HG02798 (cell line): ENCODE results near the gene PTRH2.
"Not testable (repeated sequence)": the region's sequence is repeated elsewhere in the genome, so short reads cannot be mapped to it uniquely, and the experiment has no call there.

ENCODE experiments used
- ATAC-seq: cut with Tn5 transposase; IDR thresholded peaks from one replicate; pipeline ENCODE4 v1.9.1; 2021; ENCODE audit warnings: mild to moderate bottlenecking; ENCODE audit not compliant: unreplicated experiment, poor library complexity

PTRH2 gene

DNA sequence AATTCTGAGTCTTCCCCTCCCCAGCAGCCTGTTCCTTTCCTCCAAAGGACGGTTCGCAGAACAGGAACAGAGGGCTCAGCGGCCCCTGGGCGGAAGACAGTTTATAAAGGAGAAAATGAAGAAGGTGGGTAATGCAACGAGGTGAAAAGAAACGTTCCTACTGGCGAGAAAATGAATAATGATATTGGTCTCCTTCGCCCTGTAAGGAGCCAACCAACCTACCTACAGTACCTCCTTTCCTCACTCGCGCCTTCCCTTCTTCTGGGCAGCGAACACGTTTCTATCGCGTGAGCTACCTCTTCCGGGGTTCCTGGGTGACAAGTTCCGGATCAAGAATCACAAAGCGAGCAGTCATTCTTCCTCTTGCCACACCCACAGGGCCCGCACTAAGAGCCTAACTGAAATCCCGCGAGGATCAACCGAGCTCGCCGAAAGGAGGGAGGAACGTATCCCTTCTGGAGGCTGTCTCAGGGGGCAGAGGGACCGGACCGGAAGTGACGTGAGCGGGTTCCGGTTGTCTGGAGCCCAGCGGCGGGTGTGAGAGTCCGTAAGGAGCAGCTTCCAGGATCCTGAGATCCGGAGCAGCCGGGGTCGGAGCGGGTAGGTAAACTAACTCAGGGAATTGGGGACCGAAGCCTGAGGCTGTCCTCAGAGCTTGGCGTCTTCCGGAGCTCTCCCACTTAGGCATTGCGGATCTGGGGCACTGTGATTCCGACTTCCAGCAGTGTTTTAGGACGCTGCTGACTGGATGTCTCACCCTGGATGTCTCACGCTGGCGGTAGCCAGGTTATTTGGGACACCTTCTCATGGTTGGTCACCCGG, at the start of gene PTRH2, which contains the start of gene VMP1:
PTRH2 (minus strand) TSS at position 282 of the 822 bp plus-strand sequence. CDS start 9,452 bp downstream, outside the sequence.
VMP1 (plus strand) TSS at position 506 of the 822 bp plus-strand sequence. CDS start 23,793 bp downstream, outside the sequence.
- peak; percentile 97 for ATAC-seq

DNA sequence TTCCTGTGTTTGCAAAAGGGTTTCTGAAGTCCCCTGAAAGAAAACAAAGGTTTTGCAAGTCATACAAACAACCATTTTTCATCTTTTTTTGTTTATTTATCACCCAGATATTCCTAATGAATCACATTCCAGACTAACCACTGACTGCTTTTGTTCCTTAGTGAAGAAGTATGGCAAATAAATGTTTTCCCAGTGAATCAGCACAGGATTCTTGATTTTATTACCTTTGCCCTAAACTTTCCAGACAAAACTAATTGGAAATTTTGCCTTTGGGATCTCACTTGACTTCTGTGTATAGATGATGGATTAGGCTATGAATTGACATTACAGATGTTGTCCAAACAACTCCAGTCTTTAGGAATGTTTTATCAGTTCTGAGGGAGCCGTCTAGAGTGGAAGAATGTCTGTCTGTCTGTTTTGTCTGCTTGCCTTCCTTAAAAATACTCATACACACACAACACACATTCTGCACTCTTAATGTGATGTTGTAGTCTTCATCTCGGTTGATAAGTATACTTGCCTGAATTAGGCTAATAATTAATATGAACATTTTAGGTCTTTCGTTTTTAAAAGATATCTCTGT, 49.1 kb upstream of the PTRH2 start:
- ATAC-seq = no peak

DNA sequence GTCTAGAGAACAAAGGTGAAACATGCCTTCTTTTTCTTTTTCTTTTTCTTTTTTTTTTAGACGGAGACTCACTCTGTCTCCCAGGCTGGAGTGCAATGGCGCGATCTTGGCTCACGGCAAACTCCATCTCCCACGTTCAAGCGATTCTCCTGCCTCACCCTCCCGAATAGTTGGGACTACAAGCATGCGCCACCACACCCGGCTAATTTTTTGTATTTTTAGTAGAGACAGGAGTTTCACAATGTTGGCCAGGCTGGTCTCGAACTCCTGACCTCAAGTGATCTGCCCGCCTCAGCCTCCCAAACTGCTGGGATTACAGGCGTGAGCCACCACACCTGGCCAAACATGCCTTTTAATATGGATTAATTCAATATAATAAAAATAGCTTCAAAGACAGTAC, 47.8 kb upstream of the PTRH2 start:
- not testable (repeated sequence) for ATAC-seq

GRCh38 chr17:59754552-59754951, 47.3 kb upstream of the PTRH2 start:
- no peak for ATAC-seq

GRCh38 chr17:59753522-59754467, 46.6 kb upstream of the PTRH2 start:
- peak; percentile 59 for ATAC-seq

- ATAC-seq = no peak
These were observed 45.7 kb upstream of the PTRH2 start for GRCh38 chr17:59752922-59753321.

GRCh38 chr17:59752446-59752845, 45.2 kb upstream of the PTRH2 start:
- no peak for ATAC-seq

DNA sequence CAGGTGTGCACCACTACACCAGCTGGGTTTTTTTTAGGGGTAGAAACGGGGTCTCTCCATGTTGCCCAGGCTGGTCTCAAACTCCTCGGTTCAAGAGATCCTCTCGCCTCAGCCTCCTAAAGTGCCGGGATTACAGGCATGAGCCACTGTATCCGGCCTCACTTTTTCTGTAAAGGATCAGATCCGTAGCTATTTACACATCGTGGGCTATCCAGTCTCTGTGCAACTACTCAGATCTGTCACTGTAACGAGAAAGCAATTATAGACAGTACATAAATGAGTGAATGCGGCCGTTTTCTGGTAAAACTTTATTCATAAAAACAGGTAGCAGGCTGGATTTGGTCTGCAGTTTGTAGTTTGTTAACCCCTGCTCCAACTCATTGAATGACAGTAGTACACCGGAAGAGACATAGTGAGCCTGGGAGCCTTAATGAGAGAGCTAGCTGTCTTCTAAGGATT, 44.8 kb upstream of the PTRH2 start:
- no peak for ATAC-seq

GRCh38 chr17:59748591-59748990, 41.4 kb upstream of the PTRH2 start:
- no peak for ATAC-seq

DNA sequence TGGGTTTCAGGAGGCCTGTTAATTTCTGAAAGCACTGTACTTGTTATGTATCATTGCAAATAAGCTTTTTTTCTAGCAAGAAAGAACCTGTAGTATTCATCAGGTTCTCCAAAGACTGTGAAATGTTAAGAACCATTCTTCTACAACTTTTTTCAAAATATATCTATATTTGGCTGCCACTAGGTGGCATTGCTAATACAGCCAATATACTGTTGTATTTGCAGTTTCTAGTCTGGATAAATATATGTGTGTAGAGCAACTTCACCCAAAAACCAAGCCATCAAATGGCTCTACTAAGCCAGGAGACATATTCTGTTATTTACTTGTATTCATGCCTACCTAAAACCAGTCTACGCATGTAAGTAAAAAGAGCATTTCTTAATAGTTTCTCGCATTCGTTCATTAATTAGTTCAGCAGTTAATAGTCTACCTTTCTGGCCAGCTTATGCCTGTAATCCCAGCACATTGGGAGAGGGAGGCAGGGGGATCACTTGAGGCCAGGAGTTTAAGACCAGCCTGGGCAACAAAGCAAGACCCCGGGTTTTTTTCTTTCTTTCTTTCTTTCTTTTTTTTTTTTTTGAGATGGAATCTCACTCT, 39.7 kb upstream of the PTRH2 start:
- no peak for ATAC-seq

DNA sequence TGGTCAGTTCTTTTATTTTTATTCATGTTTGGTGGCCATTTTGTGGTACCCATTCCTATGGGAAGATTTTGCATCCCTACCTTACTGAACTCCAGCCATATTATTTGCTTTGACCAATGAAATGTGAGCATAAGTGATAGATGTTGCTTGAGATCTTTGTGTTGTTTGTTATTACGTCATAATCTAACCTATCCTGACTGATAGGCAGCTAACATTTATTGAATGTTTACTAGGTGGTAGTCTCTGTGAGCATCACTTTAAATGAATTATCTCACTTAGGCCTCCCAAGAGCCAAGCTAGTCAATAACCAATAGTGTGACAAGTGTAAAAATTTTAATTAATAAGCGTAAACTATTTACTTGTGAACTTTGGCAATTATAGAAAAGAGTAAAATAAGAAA, 37.8 kb upstream of the PTRH2 start:
- ATAC-seq = no peak

- ATAC-seq = no peak
These were observed 36.6 kb upstream of the PTRH2 start for GRCh38 chr17:59743842-59744241.

GRCh38 chr17:59737324-59737723, 30.1 kb upstream of the PTRH2 start:
- no peak for ATAC-seq

- no peak for ATAC-seq
These were observed 27.0 kb upstream of the PTRH2 start for GRCh38 chr17:59734226-59734625.

- no peak for ATAC-seq
These were observed 26.5 kb upstream of the PTRH2 start for GRCh38 chr17:59733697-59734096.

DNA sequence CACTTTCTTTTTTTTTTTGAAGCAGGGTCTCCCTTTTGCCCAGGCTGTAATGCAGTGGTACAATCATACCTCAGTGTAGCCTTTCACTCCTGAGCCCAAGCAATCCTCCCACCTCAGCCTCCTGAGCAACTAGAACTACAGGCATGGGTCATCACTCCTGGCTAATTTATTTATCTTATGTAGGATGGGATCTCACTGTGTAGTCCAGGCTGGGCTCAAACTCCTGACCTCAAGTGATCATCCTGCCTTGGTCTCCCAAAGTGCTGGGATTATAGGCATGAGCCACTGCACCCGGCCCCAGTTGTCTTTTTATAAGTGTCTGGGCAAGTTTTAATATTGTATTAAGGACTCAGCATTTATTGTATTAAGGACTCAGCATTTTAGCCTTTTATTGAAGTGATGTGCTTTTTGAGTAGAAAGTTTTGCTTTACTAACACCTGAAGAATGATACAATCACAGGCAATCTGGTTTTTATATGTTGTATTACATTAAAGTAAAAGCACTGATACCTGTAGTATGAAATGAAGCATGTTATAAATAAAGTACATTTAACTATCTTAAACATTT, 23.1 kb upstream of the PTRH2 start:
- ATAC-seq = no peak

DNA sequence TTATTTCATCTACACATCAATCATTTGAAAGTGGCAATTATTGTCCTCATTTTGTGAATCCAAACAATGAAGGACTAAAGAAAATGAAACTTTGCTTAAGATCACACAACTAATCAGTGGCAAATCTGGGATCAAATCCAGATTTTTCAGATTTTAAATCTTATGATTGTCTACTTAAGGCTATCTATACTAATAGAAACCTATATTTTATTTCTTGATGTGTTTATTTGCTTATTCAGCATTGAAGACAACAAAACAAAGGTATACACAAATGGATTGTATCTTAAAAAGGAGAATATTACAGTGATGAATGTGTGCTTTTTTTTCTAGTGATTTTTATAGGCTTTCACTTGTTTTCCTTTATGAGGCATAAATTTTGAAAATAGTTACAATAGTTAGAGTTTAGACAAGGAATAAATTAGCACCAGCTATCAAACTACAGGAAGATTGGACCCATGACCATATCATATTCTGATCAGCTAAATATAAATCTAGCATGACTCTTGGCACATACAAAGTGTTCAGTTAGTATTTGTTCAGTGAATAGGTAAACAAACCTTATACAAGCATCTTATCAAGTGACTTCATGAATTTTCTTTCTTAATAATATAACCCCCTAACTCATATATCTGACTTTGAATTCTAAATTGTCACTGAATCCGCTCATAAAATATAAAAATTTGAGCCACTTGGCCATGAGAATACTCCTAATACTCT, 20.7 kb upstream of the PTRH2 start:
- ATAC-seq = no peak

DNA sequence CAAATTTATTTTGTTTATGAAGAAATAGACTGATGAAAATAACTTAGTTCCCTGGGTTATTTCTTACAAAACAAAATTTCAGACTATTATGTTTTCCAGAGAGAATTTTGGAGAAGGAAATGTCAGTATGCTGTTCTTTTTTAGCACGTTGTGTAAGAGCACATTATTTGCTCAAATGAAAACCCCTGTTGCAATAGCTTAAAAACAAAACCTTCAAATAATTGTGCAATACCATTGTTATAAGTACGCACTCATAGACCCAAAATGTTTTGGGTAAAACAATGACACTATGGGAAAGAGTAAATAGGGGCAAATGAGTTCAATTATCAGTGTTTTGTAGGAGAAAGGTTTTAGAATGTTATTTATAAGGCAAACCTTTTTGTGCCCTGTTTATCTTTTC, 18.5 kb upstream of the PTRH2 start:
- ATAC-seq = no peak

GRCh38 chr17:59723607-59724006, 16.4 kb upstream of the PTRH2 start:
- ATAC-seq = no peak
